Fibroblast of mammary gland (primary cell): ENCODE data around the gene MCTP2.
"Not testable (repeated sequence)": the region's sequence is repeated elsewhere in the genome, so short reads cannot be mapped to it uniquely, and the experiment has no call there.

Source experiments
- DNase-seq: peaks from one replicate; pipeline ENCODE4 v3.0.0-alpha.2; 2010; ENCODE audit warnings: low read depth
- H3K4me3 ChIP-seq: 2 replicates; pipeline ENCODE4 v1.5.1; 2011; ENCODE audit warnings: low read depth, mild to moderate bottlenecking, low read length, moderate library complexity; ENCODE audit not compliant: control insufficient read depth
- TF ChIP-seq, protein P1 (sequence below): conservative IDR thresholded peaks from 2 replicates; pipeline ENCODE4 v1.5.1; 2011; ENCODE audit warnings: low read depth, low read length, inconsistent platforms; ENCODE audit not compliant: control insufficient read depth, insufficient read depth

Gene MCTP2

DNA sequence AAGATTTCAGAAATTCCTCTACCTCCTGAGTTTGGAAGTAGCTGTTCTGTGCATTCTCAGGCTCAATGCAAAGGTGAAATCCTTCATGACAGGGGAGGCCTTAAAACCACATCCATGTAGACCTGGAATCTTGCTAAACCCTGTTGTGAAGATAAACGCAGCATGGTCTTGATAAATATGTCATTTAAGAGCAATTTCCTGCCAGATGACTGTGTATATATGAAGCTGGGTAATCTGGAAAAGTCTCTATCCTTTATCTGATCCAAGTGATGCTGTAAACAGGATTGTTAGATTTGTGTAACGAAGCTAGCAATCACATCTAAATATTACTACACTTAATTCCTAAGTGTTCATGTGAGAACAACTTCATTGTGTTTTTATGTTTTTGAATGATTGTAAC lies 9.1 kb downstream of the MCTP2 start:
- H3K4me3 ChIP-seq: no peak overlapping the region
- TF ChIP-seq, protein P1, sequence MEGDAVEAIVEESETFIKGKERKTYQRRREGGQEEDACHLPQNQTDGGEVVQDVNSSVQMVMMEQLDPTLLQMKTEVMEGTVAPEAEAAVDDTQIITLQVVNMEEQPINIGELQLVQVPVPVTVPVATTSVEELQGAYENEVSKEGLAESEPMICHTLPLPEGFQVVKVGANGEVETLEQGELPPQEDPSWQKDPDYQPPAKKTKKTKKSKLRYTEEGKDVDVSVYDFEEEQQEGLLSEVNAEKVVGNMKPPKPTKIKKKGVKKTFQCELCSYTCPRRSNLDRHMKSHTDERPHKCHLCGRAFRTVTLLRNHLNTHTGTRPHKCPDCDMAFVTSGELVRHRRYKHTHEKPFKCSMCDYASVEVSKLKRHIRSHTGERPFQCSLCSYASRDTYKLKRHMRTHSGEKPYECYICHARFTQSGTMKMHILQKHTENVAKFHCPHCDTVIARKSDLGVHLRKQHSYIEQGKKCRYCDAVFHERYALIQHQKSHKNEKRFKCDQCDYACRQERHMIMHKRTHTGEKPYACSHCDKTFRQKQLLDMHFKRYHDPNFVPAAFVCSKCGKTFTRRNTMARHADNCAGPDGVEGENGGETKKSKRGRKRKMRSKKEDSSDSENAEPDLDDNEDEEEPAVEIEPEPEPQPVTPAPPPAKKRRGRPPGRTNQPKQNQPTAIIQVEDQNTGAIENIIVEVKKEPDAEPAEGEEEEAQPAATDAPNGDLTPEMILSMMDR: no peak
- no peak for DNase-seq

DNA sequence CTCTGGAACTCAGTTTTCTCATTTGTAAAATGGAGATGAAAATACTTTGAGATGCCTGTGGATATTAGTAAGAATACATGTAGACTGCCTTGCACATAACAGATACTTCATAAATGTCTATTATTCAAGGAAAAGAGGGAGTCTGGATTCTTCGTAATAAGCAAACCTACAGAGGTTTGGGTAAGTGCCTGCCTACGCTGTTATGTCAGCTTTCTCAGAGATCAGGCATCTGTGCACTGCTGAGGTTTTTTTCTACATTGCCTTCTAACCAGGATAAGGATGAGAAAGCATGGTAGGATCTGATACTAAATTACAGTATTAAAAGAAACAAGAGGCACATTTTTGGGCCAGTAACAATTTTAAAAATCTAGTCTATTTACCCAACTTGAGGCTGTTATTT lies 10.9 kb downstream of the MCTP2 start:
- TF ChIP-seq, protein P1: no peak
- no peak for DNase-seq

DNA sequence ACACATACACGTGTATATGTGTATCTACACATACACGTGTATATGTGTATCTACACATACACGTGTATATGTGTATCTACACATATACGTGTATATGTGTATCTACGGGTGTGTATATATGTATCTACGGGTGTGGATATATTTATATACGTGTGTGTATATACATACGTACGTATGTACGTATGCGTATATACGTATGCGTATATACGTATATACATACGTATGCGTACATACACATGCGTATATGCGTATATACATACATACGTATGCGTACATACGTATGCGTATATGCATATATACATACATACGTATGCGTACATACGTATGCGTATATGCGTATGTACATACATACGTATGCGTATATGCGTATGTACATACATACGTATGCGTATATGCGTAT lies 11.6 kb downstream of the MCTP2 start:
- not testable (repeated sequence) for H3K4me3 ChIP-seq, DNase-seq

More for the DNA sequence above, 10.9 kb downstream of the MCTP2 start:
- no peak overlapping the region for H3K4me3 ChIP-seq

DNA sequence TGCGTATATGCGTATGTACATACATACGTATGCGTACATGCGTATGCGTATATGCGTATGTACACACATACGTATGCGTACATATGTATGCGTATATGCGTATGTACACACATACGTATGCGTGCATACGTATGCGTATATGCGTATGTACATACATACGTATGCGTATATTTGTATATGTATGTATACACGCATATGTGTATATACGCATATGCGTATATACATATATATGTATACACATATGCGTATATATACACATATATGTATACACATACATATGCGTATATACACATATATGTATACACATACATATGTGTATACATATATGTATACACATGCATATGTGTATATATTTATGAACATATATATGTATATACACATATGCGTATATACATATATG lies 12.1 kb downstream of the MCTP2 start:
- no peak for DNase-seq
- TF ChIP-seq, protein P1: no peak
- no peak overlapping the region for H3K4me3 ChIP-seq

DNA sequence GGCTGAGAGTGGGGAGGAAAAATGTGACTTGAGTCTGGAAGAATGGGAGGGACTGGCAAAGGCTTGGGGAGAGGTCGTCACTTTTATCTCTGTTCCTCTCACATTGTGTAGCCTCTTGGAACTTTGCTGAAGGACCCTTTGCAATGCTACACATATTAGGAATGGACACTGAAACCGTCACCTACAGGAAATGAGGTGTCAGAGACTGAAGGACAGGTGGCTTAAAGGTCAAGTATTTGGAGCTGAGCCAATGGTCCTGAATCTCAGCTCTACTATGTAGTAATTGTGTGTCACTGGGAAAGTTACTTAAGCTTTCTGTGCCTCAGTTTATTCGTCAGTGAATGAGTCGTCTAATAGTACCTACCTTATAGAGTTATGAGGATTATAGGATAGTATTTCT lies 14.7 kb downstream of the MCTP2 start:
- H3K4me3 ChIP-seq: no peak overlapping the region
- TF ChIP-seq, protein P1: no peak
- DNase-seq: no peak

DNA sequence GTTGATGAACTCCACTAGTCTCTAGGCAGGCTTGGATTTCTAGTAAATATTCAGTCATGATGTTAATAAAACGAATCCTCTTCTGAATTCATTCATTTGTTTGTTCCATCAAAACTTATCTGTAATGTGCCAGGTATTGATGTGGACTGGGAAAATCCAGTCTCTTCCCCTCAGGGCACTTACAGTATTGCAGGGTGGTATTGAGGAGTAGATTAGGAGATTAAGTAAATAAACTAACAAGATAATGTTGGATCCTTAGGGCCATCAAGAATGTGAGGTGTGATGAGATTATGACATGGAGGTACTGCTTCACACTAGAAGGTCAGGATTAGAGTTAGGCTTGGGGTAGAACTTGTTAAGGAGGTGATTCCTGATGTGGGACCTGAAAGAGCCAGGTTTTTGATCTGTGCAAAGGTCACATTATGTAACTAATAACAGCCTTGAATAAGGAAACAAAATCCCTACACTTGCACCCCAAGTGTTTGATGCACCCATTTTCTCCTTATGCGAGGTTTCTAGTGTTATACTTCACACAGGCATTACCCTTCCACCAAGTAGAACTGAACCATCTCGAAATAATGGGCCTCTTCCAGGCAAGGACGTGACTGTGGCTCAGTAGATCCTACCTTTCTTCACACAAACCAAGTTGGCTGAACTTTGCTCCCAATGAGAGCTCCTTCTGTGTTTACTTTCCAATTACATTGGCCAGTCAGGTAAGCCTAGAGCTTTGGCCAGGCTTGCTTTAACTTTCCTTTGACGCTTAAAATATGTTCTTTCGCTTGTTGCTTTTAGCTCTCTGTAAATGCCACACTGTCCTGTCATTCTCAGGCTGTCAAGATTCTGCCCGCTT lies 16.7 kb downstream of the MCTP2 start:
- TF ChIP-seq, protein P1: no peak
- DNase-seq: no peak
- H3K4me3 ChIP-seq: no peak overlapping the region

DNA sequence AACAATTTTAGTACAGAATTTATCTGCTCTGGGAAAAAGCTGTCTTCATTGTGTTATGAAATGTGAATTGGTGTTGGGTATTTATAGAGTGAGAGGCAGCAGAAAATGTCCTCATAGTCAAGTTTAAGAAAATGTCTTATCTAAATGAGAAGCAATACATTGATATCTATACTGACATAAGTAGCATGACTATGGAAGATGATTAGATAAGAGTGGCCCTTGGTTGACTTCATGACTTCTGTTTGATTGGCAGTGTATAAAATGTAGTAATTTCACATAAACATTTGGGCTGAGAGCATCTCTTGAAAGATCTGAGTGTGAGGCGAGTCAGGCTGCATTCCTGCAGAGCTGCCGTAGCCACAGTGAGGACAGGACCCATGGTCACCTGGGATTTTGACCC lies 19.4 kb downstream of the MCTP2 start:
- DNase-seq: no peak
- TF ChIP-seq, protein P1: no peak
- H3K4me3 ChIP-seq: no peak overlapping the region
